ENCODE measurements around the gene NCK2.

The NCK2 gene

GRCh38 chr2:105854972-105855371 lies 110.3 kb downstream of the NCK2 start:
- no peak for DNase-seq

GRCh38 chr2:105856581-105856980 lies 111.9 kb downstream of the NCK2 start:
- DNase-seq = no peak

- DNase-seq = no peak
These were observed 112.5 kb downstream of the NCK2 start for GRCh38 chr2:105857076-105857740.

- no peak for DNase-seq
These were observed 114.4 kb downstream of the NCK2 start for GRCh38 chr2:105858868-105859693.

DNA sequence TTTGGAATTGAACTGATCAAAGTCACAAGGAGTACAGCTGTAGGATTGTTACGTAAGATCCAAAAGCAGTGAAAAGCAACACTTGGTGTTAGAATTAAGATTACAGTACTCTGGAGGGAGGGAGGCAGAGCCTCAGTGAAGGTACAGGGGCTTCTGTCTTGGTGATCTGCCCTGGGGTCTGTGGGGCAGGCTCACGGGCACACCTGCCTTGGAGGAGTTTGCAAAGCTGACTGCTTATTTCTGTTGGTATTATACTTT lies 114.9 kb downstream of the NCK2 start:
- no peak for DNase-seq

GRCh38 chr2:105860567-105860966 lies 115.9 kb downstream of the NCK2 start:
- DNase-seq = no peak

- no peak for DNase-seq
These were observed 116.5 kb downstream of the NCK2 start for GRCh38 chr2:105861200-105861599.

GRCh38 chr2:105862843-105863242 lies 118.1 kb downstream of the NCK2 start:
- DNase-seq = no peak

GRCh38 chr2:105864262-105864661 lies 119.5 kb downstream of the NCK2 start:
- no peak for DNase-seq

GRCh38 chr2:105865222-105865913 lies 120.7 kb downstream of the NCK2 start:
- DNase-seq = no peak

DNA sequence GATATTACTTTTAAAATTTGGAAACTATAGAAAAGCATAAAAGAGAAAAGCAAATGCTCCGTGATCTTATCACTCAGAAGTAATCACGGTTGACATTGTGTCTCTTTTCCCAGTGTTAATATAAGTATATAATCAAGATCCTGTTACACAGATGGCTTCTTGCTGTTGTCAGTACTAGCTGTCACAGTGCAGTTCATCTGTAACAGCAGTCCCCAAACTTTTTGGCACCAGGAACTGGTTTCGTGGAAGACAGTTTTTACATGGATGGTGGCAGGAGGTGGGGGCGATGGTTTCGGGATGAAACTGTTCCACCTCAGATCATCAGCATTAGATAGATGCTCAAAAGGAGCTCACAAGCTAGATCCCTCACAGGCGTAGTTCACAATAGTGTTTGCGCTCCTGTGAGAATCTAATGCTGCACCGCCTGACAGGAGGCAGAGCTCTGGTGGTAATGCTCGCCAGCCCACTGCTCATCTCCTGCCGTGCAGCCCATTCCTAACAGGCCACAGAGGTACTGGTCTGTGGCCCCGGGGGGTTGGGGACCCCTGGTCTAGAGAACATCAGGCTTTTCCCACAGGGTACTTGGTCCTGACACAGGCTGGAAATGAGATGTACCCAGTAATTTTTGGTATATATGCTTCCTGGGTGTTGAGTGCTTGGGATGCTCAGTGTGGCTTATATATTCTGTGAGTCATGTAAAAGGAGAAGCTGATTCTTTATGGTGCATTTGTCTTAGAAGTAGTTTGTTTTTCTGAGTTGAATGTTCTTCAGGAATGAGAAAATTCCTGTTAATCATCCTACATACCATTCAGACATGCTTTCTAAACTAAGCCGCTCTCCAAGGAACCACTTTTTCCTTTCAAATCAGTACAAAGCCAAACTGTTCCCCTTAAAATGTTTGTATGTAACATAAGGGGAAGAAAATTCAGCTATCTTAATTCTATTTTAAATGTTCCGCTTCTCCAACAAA lies 121.8 kb downstream of the NCK2 start:
- no peak for DNase-seq

- no peak for DNase-seq
These were observed 122.9 kb downstream of the NCK2 start for GRCh38 chr2:105867587-105867986.

DNA sequence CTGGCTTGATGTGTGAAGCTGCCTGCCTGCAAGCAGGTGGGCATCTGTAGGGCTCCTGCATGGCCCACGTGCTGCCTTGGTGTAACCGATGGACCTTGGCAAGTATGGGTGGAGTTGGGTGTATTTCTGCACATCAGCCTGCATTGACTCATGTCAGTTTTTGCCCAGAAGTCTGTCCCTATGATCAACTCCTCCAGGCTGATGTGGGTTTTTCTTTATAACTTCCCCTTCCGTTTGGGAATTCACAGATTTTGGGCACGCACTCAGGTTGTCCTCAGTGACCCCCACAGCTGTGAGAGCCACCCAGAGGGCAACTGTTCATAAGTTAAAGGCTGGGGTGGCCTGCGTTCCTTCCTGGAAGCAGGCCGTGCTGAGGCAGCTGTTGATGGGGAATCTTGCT lies 123.3 kb downstream of the NCK2 start:
- no peak for DNase-seq

- no peak for DNase-seq
These were observed 124.6 kb downstream of the NCK2 start for GRCh38 chr2:105869341-105869740.

DNA sequence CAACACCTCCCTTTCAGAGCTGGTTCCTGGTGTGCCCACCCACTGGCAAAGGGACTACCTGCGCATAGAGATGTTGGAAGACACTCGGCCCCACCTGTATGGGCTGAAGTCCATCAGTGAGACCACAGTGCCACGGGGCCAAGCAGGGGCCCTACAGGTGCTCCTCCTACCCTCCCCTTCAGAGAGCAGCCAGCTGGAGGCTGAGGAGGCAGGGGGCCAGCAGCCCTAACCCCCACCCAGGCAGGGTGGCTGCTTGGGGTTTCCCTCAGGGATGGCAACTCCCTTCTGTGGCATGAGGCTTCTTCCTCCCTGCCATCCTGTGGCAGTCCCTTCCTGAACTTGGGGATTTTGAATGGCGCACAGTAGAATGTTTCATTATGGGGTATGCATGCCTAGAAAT lies 125.3 kb downstream of the NCK2 start:
- DNase-seq = no peak

- no peak for DNase-seq
These were observed 126.1 kb downstream of the NCK2 start for GRCh38 chr2:105870858-105871257.

- DNase-seq = no peak
These were observed 127.5 kb downstream of the NCK2 start for GRCh38 chr2:105872142-105872728.

DNA sequence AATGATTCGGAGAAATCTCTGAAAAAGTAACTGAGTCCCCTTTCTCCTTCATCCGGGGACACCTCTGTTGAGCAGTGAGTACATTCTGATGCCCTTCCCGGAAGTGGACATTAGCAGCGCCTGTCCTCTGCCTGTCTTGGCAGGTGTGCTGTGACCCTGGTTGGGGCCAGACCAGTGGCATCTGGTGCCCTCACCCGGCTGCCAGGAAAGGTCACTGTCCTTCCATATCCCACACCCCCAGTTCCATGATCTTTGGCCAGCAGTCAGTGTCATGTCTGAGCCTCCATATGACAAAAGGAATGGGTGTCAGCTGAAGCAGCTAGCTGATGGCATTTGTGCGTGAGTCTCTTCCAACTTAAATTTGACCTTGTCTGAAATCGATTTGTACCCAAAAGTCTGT lies 128.1 kb downstream of the NCK2 start:
- no peak for DNase-seq

GRCh38 chr2:105873281-105873680 lies 128.6 kb downstream of the NCK2 start:
- DNase-seq = no peak

DNA sequence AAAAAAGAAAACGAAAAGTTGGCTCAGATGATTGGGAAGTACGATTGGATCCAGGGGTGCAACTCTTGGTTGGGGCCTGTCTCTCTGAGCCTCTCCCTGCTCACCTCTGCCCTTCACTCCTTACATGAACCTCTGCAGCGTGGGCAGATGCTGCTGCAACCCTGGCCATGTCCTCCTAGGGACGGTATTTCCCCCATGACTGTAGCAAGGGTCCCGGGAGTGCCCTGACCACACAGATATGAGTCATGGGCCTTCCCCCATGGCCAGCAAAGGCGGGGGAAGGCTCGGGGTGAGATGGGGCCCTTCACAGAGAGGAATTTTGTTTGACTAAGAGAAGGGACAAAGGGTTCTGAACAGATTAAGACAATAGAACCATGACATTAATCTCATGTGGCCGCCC lies 129.0 kb downstream of the NCK2 start:
- no peak for DNase-seq

GRCh38 chr2:105874466-105874865 lies 129.8 kb downstream of the NCK2 start:
- no peak for DNase-seq

GRCh38 chr2:105875241-105875640 lies 130.5 kb downstream of the NCK2 start:
- no peak for DNase-seq

GRCh38 chr2:105876191-105876590 lies 131.5 kb downstream of the NCK2 start:
- DNase-seq = no peak

All from NCI-H1105 treated with DMSO at 0.1 percent for 48 hours (cell line).